WTC11 (cell line): Measurements from ENCODE around the gene ATP6V0E1. TPM values are rescaled to one million over a fixed set of nuclear protein-coding genes. Genes with fewer than 3 reads are reported as not detected.

Experiments
- ATF2 ChIP-seq: sonication (generic); formaldehyde crosslinking; IDR thresholded peaks from 2 replicates; pipeline ENCODE4 v1.8.1; 2022; ENCODE audit warnings: low read depth, missing genetic modification reagents, borderline replicate concordance
- CREM ChIP-seq: sonication (generic); formaldehyde crosslinking; IDR thresholded peaks from 2 replicates; pipeline ENCODE4 v1.8.1; 2022; ENCODE audit warnings: mild to moderate bottlenecking, missing genetic modification reagents, moderate library complexity
- FOXJ3 ChIP-seq: sonication (generic); formaldehyde crosslinking; IDR thresholded peaks from 2 replicates; pipeline ENCODE4 v1.9.0; 2021; ENCODE audit warnings: missing genetic modification reagents, mild to moderate bottlenecking, borderline replicate concordance
- FOXP1 ChIP-seq: sonication (generic); formaldehyde crosslinking; IDR thresholded peaks from 2 replicates; pipeline ENCODE4 v1.8.0; 2022; ENCODE audit warnings: missing genetic modification reagents, mild to moderate bottlenecking, moderate library complexity, borderline replicate concordance
- GABPB1 ChIP-seq: sonication (generic); formaldehyde crosslinking; IDR thresholded peaks from 2 replicates; pipeline ENCODE4 v1.8.1; 2023; ENCODE audit warnings: mild to moderate bottlenecking, missing genetic modification reagents
- GRHL2 ChIP-seq: fragments of 250-450 bp; sonication (Bioruptor Pico); IDR thresholded peaks from 2 replicates; pipeline ENCODE4 v1.8.0; 2022; ENCODE audit warnings: mild to moderate bottlenecking, moderate library complexity; ENCODE audit not compliant: insufficient replicate concordance, severe bottlenecking
- GTF2I ChIP-seq: fragments of 250-450 bp; sonication (Bioruptor Pico); conservative IDR thresholded peaks from 2 replicates; pipeline ENCODE4 v1.4.0; 2021; ENCODE audit warnings: mild to moderate bottlenecking
- IRF2 ChIP-seq: sonication (generic); formaldehyde crosslinking; IDR thresholded peaks from 2 replicates; pipeline ENCODE4 v1.8.0; 2022; ENCODE audit warnings: low read depth, missing genetic modification reagents, borderline replicate concordance
- JAZF1 ChIP-seq: fragments of 250-450 bp; sonication (Bioruptor Pico); IDR thresholded peaks from 2 replicates; pipeline ENCODE4 v1.9.0; 2021; ENCODE audit warnings: moderate library complexity, mild to moderate bottlenecking, inconsistent platforms
- NFYB ChIP-seq: sonication (generic); formaldehyde crosslinking; conservative IDR thresholded peaks from 2 replicates; pipeline ENCODE4 v1.8.0; 2022; ENCODE audit warnings: low read depth, missing genetic modification reagents
- PRDM15 ChIP-seq: sonication (generic); formaldehyde crosslinking; IDR thresholded peaks from 2 replicates; pipeline ENCODE4 v1.8.0; 2022; ENCODE audit warnings: missing genetic modification reagents
- PRRX2 ChIP-seq: fragments of 250-450 bp; sonication (Bioruptor Pico); IDR thresholded peaks from 2 replicates; pipeline ENCODE4 v1.8.0; 2021; ENCODE audit warnings: mild to moderate bottlenecking
- RORB ChIP-seq: fragments of 250-450 bp; sonication (Bioruptor Pico); IDR thresholded peaks from 2 replicates; pipeline ENCODE4 v1.9.0; 2021; ENCODE audit warnings: mild to moderate bottlenecking
- STAT6 ChIP-seq: sonication (generic); formaldehyde crosslinking; conservative IDR thresholded peaks from 2 replicates; pipeline ENCODE4 v1.8.1; 2023; ENCODE audit warnings: mild to moderate bottlenecking, low read depth, missing genetic modification reagents, moderate library complexity
- TP53 ChIP-seq: sonication (generic); formaldehyde crosslinking; IDR thresholded peaks from 2 replicates; pipeline ENCODE4 v1.8.1; 2023; ENCODE audit warnings: mild to moderate bottlenecking, missing genetic modification reagents
- ZBTB21 ChIP-seq: sonication (generic); formaldehyde crosslinking; IDR thresholded peaks from 2 replicates; pipeline ENCODE4 v1.8.1; 2023; ENCODE audit warnings: mild to moderate bottlenecking, missing genetic modification reagents, borderline replicate concordance
- ZNF138 ChIP-seq: sonication (generic); formaldehyde crosslinking; conservative IDR thresholded peaks from 2 replicates; pipeline ENCODE4 v1.8.1; 2022; ENCODE audit warnings: mild to moderate bottlenecking, moderate library complexity, missing genetic modification reagents
- ZNF396 ChIP-seq: fragments of 250-450 bp; sonication (Bioruptor Pico); IDR thresholded peaks from 2 replicates; pipeline ENCODE4 v1.8.0; 2021; ENCODE audit warnings: mild to moderate bottlenecking, moderate library complexity, borderline replicate concordance
- ZNF416 ChIP-seq: fragments of 250-450 bp; sonication (Bioruptor Pico); IDR thresholded peaks from 2 replicates; pipeline ENCODE4 v1.9.0; 2021; ENCODE audit warnings: mild to moderate bottlenecking, inconsistent platforms
- total RNA-seq: library from RNA; stranded (reverse); gene quantifications from 3 replicates; pipeline ENCODE4 v1.2.3, GENCODE V29; 2021
- TF ChIP-seq, protein P1 (sequence below): sonication (generic); formaldehyde crosslinking; IDR thresholded peaks from 2 replicates; pipeline ENCODE4 v1.8.0; 2023; ENCODE audit warnings: missing genetic modification reagents, mild to moderate bottlenecking, borderline replicate concordance
- TF ChIP-seq, protein P2 (sequence below): sonication (generic); formaldehyde crosslinking; IDR thresholded peaks from 2 replicates; pipeline ENCODE4 v1.8.1; 2022; ENCODE audit warnings: mild to moderate bottlenecking, missing genetic modification reagents, moderate library complexity, borderline replicate concordance
- TF ChIP-seq, protein P3 (sequence below): sonication (generic); formaldehyde crosslinking; IDR thresholded peaks from 2 replicates; pipeline ENCODE4 v1.8.1; 2022; ENCODE audit warnings: missing genetic modification reagents, borderline replicate concordance
- TF ChIP-seq, protein P4 (sequence below): sonication (generic); formaldehyde crosslinking; IDR thresholded peaks from 2 replicates; pipeline ENCODE4 v1.8.0; 2022; ENCODE audit warnings: mild to moderate bottlenecking, missing genetic modification reagents

ATP6V0E1 gene
- total RNA-seq, 1 experiment from 2014 or later = 80.9 TPM

DNA sequence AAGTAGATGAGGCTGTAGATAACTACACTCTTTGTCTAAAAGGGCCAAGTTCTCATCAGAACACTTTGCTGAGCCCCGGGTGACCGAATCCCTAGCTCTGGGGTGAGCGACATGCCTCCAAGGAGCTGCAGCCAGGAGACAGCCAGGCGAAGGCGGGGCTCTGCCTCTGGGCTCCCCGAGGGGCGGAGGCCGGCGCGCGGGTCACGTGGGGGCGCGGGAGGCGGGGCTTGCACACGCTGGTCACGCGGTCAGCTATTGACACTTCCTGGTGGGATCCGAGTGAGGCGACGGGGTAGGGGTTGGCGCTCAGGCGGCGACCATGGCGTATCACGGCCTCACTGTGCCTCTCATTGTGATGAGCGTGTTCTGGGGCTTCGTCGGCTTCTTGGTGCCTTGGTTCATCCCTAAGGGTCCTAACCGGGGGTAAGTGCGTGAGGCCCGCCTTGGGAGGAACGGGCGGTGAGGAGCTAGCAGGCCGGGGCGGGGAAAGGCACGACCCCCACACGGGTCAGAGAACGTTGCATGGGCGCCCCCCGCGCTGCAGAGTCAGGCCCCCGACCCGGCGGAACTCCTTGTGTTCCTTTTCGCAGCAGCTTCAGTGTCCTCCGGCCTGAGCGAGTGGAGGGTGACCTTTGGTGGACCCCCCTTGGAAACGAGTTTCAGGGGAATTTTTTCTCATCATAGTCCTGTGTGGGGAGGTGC is at the start of gene ATP6V0E1 (continued):
- TF ChIP-seq RORB (CRISPR knock-in tag) (no peak), FOXJ3 (CRISPR knock-in tag) (no peak), ZNF396 (no peak), ZBTB21 (CRISPR knock-in tag) (no peak), ZNF138 (CRISPR knock-in tag) (no peak), ZNF416 (CRISPR knock-in tag) (no peak), GTF2I (CRISPR knock-in tag) (no peak), FOXP1 (CRISPR knock-in tag) (peak; percentile 62), GABPB1 (CRISPR knock-in tag) (peak; percentile 32; the same call in 1 of the 2 replicates), TP53 (CRISPR knock-in tag) (0 out of 2 replicates have a peak, but pooled peaks have one; percentile 30), NFYB (no peak), ATF2 (CRISPR knock-in tag) (no peak), PRRX2 (CRISPR knock-in tag) (no peak), PRDM15 (CRISPR knock-in tag) (0 out of 2 replicates have a peak, but pooled peaks have one; percentile 15), JAZF1 (CRISPR knock-in tag) (no peak), CREM (no peak), GRHL2 (CRISPR knock-in tag) (no peak), STAT6 (no peak), IRF2 (CRISPR knock-in tag) (no peak)
- TF ChIP-seq, protein P1, sequence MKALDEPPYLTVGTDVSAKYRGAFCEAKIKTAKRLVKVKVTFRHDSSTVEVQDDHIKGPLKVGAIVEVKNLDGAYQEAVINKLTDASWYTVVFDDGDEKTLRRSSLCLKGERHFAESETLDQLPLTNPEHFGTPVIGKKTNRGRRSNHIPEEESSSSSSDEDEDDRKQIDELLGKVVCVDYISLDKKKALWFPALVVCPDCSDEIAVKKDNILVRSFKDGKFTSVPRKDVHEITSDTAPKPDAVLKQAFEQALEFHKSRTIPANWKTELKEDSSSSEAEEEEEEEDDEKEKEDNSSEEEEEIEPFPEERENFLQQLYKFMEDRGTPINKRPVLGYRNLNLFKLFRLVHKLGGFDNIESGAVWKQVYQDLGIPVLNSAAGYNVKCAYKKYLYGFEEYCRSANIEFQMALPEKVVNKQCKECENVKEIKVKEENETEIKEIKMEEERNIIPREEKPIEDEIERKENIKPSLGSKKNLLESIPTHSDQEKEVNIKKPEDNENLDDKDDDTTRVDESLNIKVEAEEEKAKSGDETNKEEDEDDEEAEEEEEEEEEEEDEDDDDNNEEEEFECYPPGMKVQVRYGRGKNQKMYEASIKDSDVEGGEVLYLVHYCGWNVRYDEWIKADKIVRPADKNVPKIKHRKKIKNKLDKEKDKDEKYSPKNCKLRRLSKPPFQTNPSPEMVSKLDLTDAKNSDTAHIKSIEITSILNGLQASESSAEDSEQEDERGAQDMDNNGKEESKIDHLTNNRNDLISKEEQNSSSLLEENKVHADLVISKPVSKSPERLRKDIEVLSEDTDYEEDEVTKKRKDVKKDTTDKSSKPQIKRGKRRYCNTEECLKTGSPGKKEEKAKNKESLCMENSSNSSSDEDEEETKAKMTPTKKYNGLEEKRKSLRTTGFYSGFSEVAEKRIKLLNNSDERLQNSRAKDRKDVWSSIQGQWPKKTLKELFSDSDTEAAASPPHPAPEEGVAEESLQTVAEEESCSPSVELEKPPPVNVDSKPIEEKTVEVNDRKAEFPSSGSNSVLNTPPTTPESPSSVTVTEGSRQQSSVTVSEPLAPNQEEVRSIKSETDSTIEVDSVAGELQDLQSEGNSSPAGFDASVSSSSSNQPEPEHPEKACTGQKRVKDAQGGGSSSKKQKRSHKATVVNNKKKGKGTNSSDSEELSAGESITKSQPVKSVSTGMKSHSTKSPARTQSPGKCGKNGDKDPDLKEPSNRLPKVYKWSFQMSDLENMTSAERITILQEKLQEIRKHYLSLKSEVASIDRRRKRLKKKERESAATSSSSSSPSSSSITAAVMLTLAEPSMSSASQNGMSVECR = peak; percentile 83; the same call in 1 of the 2 replicates
- TF ChIP-seq, protein P2, sequence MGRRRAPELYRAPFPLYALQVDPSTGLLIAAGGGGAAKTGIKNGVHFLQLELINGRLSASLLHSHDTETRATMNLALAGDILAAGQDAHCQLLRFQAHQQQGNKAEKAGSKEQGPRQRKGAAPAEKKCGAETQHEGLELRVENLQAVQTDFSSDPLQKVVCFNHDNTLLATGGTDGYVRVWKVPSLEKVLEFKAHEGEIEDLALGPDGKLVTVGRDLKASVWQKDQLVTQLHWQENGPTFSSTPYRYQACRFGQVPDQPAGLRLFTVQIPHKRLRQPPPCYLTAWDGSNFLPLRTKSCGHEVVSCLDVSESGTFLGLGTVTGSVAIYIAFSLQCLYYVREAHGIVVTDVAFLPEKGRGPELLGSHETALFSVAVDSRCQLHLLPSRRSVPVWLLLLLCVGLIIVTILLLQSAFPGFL = no peak
- TF ChIP-seq, protein P3, sequence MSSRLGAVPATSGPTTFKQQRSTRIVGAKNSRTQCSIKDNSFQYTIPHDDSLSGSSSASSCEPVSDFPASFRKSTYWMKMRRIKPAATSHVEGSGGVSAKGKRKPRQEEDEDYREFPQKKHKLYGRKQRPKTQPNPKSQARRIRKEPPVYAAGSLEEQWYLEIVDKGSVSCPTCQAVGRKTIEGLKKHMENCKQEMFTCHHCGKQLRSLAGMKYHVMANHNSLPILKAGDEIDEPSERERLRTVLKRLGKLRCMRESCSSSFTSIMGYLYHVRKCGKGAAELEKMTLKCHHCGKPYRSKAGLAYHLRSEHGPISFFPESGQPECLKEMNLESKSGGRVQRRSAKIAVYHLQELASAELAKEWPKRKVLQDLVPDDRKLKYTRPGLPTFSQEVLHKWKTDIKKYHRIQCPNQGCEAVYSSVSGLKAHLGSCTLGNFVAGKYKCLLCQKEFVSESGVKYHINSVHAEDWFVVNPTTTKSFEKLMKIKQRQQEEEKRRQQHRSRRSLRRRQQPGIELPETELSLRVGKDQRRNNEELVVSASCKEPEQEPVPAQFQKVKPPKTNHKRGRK (CRISPR knock-in tag) = no peak
- TF ChIP-seq, protein P4, sequence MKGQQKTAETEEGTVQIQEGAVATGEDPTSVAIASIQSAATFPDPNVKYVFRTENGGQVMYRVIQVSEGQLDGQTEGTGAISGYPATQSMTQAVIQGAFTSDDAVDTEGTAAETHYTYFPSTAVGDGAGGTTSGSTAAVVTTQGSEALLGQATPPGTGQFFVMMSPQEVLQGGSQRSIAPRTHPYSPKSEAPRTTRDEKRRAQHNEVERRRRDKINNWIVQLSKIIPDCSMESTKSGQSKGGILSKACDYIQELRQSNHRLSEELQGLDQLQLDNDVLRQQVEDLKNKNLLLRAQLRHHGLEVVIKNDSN (CRISPR knock-in tag) = peak; percentile 99
